Mesothelial cell of epicardium (in vitro differentiated cells): ENCODE measurements around the gene WHRN. TPM values are rescaled to one million over a fixed set of nuclear protein-coding genes. Genes with fewer than 3 reads are reported as not detected.

Experiments used
- DNase-seq, 2 experiments: peaks; one replicate each; pipeline ENCODE4 v3.0.0; 2021; ENCODE audit warnings: low spot score in 2 of 2; ENCODE audit not compliant: unreplicated experiment in 2 of 2
- H3K27ac Mint-ChIP-seq: 2 replicates; pipeline ENCODE4 v1.8.0; 2021; ENCODE audit warnings: mixed read lengths
- H3K27me3 Mint-ChIP-seq: 2 replicates; pipeline ENCODE4 v1.8.0; 2021; ENCODE audit warnings: low read depth, mixed read lengths
- H3K36me3 Mint-ChIP-seq: 2 replicates; pipeline ENCODE4 v1.8.0; 2021; ENCODE audit warnings: mixed read lengths
- H3K4me1 Mint-ChIP-seq: 2 replicates; pipeline ENCODE4 v1.8.0; 2021; ENCODE audit warnings: mixed read lengths
- H3K4me3 Mint-ChIP-seq: 2 replicates; pipeline ENCODE4 v1.8.0; 2021; ENCODE audit warnings: mild to moderate bottlenecking, moderate library complexity, mixed read lengths
- H3K9me3 Mint-ChIP-seq: 2 replicates; pipeline ENCODE4 v1.8.0; 2021; ENCODE audit warnings: mixed read lengths
- total RNA-seq: library from RNA; stranded (reverse); gene quantifications from 3 replicates; pipeline ENCODE4 v1.2.1, GENCODE V29; 2021
- TF ChIP-seq, protein P1 (sequence below): fragments of 200-600 bp; sonication (generic); IDR thresholded peaks from one replicate; pipeline ENCODE4 v1.5.0; 2021; ENCODE audit warnings: antibody characterized with exemption; ENCODE audit not compliant: unreplicated experiment

The WHRN gene
- total RNA-seq, 1 donor from 2014 or later = 25.5 TPM

DNA sequence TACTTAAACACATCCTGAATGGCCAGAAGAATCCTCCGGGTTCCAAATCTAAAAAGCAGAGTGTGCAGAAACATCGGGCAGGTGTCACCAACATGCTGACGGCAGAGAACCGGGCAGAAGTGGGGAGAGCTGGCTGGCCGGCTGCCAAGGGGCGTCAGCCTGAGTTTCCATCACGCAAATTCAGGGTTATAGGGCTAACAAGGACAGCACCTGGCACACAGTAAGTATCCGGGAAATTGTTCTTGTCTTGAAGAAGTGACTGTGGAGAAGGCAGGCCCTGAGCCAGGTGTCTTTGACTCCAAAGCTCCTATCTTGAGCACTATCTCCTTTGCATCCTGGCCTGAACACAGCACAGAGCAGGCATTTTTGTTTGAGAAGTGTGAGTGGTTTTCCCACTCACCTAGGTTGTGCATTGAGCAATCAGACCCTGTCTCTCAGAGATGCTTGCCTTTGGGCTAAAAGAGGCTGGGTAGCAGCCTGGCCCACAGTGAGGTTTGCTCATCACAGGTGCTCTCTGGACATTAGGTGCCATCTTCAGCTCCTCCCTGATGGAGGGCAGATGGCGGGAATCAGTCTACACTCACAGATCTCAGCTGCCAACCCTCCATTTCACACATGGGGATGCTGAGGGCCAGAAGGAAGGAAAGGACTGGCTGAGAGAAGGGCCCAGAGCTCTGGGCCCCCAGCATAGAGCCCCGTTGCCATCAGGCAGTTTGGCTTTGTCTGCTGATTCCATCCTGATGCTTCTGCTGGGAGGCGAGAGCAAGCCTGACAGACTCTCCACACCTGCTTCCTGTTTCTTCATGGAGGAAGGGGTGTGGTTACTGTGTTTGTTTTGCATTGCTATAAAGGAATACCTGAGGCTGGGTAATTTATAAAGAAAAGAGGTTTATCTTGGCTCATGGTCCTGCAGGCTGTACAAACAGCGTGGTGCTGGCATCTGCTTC, 52.8 kb downstream of the WHRN start:
- TF ChIP-seq, protein P1, sequence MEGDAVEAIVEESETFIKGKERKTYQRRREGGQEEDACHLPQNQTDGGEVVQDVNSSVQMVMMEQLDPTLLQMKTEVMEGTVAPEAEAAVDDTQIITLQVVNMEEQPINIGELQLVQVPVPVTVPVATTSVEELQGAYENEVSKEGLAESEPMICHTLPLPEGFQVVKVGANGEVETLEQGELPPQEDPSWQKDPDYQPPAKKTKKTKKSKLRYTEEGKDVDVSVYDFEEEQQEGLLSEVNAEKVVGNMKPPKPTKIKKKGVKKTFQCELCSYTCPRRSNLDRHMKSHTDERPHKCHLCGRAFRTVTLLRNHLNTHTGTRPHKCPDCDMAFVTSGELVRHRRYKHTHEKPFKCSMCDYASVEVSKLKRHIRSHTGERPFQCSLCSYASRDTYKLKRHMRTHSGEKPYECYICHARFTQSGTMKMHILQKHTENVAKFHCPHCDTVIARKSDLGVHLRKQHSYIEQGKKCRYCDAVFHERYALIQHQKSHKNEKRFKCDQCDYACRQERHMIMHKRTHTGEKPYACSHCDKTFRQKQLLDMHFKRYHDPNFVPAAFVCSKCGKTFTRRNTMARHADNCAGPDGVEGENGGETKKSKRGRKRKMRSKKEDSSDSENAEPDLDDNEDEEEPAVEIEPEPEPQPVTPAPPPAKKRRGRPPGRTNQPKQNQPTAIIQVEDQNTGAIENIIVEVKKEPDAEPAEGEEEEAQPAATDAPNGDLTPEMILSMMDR = no peak
- Mint-ChIP-seq H3K4me1 (no peaks in the 10 kb centered on the region), H3K4me3 (no peak overlapping the region), H3K9me3 (peaks cover 13% of the 10 kb centered on the region), H3K27me3 (no peaks in the 10 kb centered on the region), H3K27ac (no peak overlapping the region), H3K36me3 (peaks cover 3% of the 10 kb centered on the region)
- DNase-seq = no peak

DNA sequence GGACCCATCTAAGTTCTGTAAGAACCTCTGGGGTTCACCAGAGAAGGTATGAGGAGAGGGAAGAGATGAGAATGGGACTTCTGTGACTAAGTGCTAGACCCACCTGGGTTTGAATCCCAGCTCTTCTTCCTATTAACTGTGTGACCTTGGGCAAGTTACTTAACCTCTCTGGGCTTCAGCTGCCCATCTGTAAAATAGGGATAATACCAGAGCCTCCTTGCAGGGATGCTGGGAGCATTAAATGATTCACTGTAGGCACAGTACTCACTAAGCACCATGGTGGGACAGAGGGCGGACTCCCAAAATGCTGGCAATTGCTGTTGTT, 53.6 kb downstream of the WHRN start:
- Mint-ChIP-seq H3K9me3 (peaks cover 13% of the 10 kb centered on the region), H3K27ac (no peak overlapping the region), H3K36me3 (peaks cover 3% of the 10 kb centered on the region), H3K4me1 (no peaks in the 10 kb centered on the region), H3K4me3 (no peak overlapping the region), H3K27me3 (no peaks in the 10 kb centered on the region)
- DNase-seq = no peak
- TF ChIP-seq, protein P1 = no peak

DNA sequence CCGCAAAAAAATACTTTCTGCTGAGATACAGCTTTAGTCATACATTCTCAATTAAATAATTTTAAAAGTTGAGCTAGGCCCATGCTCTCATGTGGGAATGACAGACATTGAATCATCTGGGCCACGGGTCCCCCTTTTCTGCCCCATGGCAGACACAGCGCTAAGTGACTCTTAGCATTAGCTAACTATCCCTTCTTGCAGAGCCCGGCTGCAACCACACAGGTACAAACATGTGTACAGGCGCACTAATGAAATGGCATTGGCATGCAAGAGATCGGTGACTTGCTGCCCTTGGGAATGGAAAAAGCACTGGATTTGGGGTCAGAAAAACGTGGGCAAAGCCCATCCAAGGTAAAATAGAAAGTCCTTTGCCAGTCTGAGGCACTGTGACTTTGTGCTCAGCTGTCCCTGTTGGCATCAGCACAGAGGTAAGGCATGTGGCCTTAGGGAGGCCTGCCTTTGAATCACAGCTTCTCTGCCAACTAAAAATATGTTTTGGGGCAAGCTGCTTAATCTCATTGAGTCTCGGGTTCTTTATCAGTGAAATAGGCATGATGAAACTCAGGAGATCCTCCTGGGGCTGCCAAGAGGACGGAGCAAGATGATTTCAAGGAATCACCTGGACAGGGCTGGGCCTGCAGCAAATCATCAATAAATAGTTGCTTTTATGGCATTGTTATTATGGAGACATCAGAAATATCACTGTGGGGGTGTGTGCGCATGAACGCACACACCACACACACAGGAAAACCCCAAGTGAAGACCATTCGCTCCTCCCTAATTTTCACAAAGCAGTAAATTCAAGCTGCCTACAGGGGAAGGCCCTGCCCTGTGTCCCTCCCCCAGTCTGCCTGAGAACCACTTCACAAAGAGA, 54.2 kb downstream of the WHRN start:
- H3K4me3 Mint-ChIP-seq = no peak overlapping the region
- H3K36me3 Mint-ChIP-seq = peaks cover 3% of the 10 kb centered on the region
- H3K4me1 Mint-ChIP-seq = no peaks in the 10 kb centered on the region
- TF ChIP-seq, protein P1 = no peak
- no peaks in the 10 kb centered on the region for H3K27me3 Mint-ChIP-seq
- no peak for DNase-seq
- peaks cover 13% of the 10 kb centered on the region for H3K9me3 Mint-ChIP-seq
- H3K27ac Mint-ChIP-seq = no peak overlapping the region

DNA sequence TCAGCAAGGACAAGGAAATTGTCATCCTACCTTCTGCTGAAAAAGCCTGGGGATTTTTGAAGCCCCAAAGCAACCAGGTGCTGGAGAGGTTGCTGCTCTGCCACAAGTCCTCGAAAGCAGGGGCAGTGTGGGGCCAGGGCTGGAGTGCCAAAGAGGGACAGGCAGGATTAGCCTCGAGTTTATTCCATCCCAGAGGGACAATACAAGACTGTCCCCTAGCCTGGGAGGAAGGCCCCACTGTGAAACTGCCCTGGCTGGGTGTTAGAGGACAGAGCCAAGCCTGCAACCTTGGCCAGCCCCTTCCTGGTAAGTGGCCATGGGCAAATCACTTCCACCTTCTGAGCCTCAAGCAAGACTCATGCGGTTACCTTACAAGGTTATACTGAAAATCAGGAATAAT, 55.1 kb downstream of the WHRN start:
- Mint-ChIP-seq H3K27ac (no peak overlapping the region), H3K9me3 (peaks cover 13% of the 10 kb centered on the region), H3K27me3 (no peaks in the 10 kb centered on the region), H3K36me3 (peaks cover 3% of the 10 kb centered on the region), H3K4me1 (no peaks in the 10 kb centered on the region), H3K4me3 (no peak overlapping the region)
- no peak for DNase-seq
- TF ChIP-seq, protein P1 = no peak

DNA sequence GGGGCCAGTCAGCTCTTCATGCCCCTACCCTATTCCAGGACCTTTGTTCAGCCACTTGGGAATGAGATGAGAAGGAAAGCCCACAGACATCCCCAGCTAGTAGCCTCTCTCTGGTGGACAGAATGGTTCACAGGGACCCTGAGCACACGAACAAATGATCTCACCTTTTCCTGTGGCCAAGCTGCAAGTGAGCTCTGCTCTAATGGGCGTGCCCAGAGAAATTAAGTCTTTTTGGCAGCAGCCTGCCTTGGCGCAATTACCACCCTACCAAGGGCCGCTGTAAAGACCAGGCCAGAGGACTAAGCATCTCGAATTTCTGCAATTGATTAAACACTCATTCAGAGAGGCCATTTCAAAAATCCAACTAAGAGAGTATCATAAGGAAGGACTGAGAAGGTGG, 56.0 kb downstream of the WHRN start:
- DNase-seq = no peak
- H3K36me3 Mint-ChIP-seq = peaks cover 3% of the 10 kb centered on the region
- peaks cover 8% of the 10 kb centered on the region for H3K9me3 Mint-ChIP-seq
- H3K27me3 Mint-ChIP-seq = no peaks in the 10 kb centered on the region
- H3K4me3 Mint-ChIP-seq = no peak overlapping the region
- no peaks in the 10 kb centered on the region for H3K4me1 Mint-ChIP-seq
- TF ChIP-seq, protein P1 = no peak
- no peak overlapping the region for H3K27ac Mint-ChIP-seq
